Bronchial epithelial cell (primary cell): Measurements from ENCODE around the gene CCDC8. TPM values are rescaled to one million over a fixed set of nuclear protein-coding genes. Genes with fewer than 3 reads are reported as not detected.

Experiments used
- DNase-seq: peaks from one replicate; pipeline ENCODE4 v3.0.0-alpha.2; 2010; ENCODE audit warnings: low read depth
- FAIRE-seq: peaks from 2 replicates; lab custom pipeline; 2011; peaks lifted over from hg19 to GRCh38; lab: Jason Lieb, UNC
- H3K27me3 ChIP-seq: 2 replicates; pipeline ENCODE4 v1.5.1; 2011; ENCODE audit warnings: low read length; ENCODE audit not compliant: control insufficient read depth, insufficient read depth
- H3K36me3 ChIP-seq: 2 replicates; pipeline ENCODE4 v1.5.1; 2011; ENCODE audit warnings: low read length; ENCODE audit not compliant: control insufficient read depth, insufficient read depth
- H3K4me3 ChIP-seq: 2 replicates; pipeline ENCODE4 v1.5.1; 2011; ENCODE audit warnings: mild to moderate bottlenecking, low read depth, low read length, control low read depth
- CTCF ChIP-seq: IDR thresholded peaks from 2 replicates; pipeline ENCODE4 v1.5.1; 2011; ENCODE audit warnings: mild to moderate bottlenecking, moderate library complexity, low read length, control low read depth, inconsistent platforms; ENCODE audit not compliant: insufficient read depth, severe bottlenecking
- total RNA-seq: library from RNA; depleted of rRNA; stranded (reverse); fragments of >200 nt; gene quantifications from 2 replicates; pipeline ENCODE4 v1.2.1, GENCODE V29; 2014

CCDC8 gene
- total RNA-seq, 1 donor from 2014 or later, result 10.3 TPM

GRCh38 chr19:46408664-46409039 is 4.7 kb downstream of the CCDC8 start:
- Histone ChIP-seq H3K36me3 (peaks cover 3% of the 10 kb centered on the region), H3K4me3 (no peak overlapping the region), H3K27me3 (no peaks in the 10 kb centered on the region)
- DNase-seq (no peak), FAIRE-seq (no peak)
- TF ChIP-seq CTCF, result no peak

DNA sequence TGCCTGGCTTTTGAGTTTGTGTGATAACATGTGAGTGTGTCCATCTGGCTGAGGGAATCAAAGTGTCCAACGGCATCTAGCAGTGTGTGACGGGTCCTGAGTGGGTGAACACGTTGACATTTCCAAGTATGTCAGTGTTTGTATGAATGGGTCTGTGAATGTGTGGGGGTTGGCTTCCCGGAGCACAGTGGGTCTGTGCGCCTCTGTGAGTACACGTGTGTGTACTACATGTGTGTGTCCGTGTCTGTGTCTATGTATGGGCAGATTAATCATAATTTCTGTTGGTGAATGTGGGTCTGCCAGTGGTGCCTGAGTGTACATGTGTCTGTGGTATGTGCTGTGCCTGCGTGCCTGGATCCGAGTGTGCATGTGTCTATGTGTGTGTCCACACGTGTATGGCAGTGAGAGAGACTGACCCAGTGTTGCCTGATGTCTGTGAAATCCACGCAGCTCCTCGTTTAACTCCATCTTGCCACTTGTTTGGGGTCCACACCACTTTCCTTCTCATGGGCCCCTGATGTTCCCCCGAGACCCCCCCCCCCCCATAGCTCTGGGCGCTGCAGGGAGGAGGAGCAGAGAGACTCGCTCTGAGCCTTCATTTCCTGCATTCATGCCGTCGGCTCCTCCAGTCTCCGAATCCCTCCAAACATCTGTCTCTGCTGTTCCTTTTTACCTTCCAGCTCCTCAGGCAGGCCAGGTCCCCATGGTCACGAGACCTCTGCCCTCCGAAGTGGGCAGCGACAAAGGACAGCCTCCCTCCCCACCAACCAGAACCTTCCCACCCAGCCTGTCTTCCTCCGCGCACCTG is 5.3 kb downstream of the CCDC8 start:
- no peak for TF ChIP-seq CTCF
- no peak for DNase-seq
- peak; percentile 83 for FAIRE-seq
- Histone ChIP-seq H3K27me3 (no peaks in the 10 kb centered on the region), H3K36me3 (peaks cover 3% of the 10 kb centered on the region), H3K4me3 (no peak overlapping the region)

GRCh38 chr19:46406976-46407375 is 6.4 kb downstream of the CCDC8 start:
- no peak for TF ChIP-seq CTCF
- peak; percentile 50 for DNase-seq
- FAIRE-seq, result no peak
- Histone ChIP-seq H3K36me3 (peaks cover 3% of the 10 kb centered on the region), H3K27me3 (no peaks in the 10 kb centered on the region), H3K4me3 (no peak overlapping the region)

DNA sequence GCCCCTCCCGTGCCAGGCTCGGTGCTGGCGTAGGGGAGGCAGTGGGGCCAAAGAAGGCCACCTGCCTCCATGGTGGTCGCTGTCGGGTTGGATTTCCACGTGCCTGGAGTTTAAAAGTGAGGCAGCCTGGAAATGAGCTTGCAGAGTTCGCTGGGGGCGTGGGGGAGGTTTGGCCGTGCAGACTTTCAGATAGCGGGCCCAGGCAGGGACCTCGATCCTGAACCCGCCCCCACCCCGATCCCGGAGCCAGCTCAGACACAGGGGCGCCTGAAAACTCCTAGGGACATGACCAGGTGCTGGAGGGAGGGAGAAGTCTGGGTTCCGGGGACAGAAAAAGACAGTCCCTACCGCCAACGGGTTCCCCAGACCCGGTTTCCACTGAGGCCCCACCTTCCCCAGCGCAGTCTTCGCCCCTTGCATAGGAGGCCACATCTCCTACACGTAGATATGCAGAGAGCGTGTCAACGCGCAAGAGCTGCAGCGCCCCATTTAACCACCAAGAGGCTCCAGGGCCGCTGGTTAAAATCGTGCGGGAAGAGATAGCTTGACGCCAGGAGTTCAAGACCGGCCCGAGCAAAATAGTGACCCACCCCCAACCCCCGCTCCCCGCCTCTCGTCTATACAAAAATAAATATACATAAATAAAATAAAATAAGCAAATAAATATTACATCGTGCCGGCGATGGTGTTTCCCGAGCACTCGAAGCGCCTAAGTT is 8.5 kb downstream of the CCDC8 start:
- Histone ChIP-seq H3K27me3 (no peaks in the 10 kb centered on the region), H3K36me3 (no peaks in the 10 kb centered on the region), H3K4me3 (peak overlapping the region; percentile 40)
- peak; percentile 17 for TF ChIP-seq CTCF
- FAIRE-seq (no peak), DNase-seq (no peak)

- H3K27me3 ChIP-seq, result no peaks in the 10 kb centered on the region
- no peak for DNase-seq
- no peak for FAIRE-seq
- H3K36me3 ChIP-seq, result no peaks in the 10 kb centered on the region
- peak overlapping the region; percentile 40 for H3K4me3 ChIP-seq
- no peak for TF ChIP-seq CTCF
Observed at GRCh38 chr19:46404055-46404752, 9.2 kb downstream of the CCDC8 start.
